DLD1 (cell line): ENCODE measurements around the gene PRR36.
"Not testable (repeated sequence)": the region's sequence is repeated elsewhere in the genome, so short reads cannot be mapped to it uniquely, and the experiment has no call there.

Experiments
- in situ Hi-C: cut with HindIII; loops from 2 replicates; pipeline ENCODE4 v1.10.0; 2017; ENCODE audit warnings: low sequenced_read_pairs

The PRR36 gene

DNA sequence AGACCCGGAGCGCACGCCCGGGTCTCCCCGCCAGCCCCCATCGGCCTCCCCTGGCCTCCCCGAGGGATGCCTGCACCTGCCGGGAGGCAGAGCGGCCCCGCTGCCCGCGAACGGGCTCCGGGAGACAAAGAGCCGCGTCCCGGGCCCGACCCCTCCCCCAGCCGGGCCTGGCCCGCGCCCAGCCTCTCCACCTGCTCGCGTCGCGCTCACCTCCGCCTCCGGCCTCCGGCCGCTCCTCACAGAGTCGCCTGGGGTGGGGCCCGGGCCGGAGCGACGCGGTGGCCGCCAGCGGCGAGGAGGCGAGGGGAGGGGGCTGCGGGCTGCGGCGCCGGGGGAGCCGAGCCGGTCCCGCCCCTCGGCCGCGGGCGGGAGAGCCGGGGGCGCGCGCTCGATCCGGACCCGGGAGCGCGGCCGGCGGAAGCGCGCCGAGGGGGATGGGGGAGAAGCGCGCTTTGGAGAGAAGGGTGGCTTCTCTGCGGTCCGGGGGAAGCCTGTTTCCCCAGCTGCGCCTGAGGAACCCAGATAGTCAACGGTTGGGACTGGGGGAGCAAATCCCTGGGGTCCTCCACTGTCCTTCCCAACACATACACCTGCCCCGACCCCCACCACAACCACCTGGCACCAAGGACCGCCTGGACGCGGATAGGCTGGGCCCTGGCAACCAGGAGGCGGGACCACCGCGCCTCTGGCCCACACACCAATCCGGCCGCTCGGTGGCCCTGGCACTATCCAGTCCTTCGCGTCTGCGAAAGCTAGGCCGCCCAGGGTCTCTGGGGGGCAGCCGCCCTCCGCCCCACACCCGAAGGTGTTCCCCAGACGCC is at the start of gene PRR36:
TSS of gene PRR36 (minus strand) at position 315 of the 821 bp plus-strand sequence. CDS start 701 bp downstream, outside the sequence.
- in situ Hi-C loops, result loop anchor here (25.0 kb wide), 1 partner anchor 162 kb away; the partner anchor contains the start of gene FCER2

DNA sequence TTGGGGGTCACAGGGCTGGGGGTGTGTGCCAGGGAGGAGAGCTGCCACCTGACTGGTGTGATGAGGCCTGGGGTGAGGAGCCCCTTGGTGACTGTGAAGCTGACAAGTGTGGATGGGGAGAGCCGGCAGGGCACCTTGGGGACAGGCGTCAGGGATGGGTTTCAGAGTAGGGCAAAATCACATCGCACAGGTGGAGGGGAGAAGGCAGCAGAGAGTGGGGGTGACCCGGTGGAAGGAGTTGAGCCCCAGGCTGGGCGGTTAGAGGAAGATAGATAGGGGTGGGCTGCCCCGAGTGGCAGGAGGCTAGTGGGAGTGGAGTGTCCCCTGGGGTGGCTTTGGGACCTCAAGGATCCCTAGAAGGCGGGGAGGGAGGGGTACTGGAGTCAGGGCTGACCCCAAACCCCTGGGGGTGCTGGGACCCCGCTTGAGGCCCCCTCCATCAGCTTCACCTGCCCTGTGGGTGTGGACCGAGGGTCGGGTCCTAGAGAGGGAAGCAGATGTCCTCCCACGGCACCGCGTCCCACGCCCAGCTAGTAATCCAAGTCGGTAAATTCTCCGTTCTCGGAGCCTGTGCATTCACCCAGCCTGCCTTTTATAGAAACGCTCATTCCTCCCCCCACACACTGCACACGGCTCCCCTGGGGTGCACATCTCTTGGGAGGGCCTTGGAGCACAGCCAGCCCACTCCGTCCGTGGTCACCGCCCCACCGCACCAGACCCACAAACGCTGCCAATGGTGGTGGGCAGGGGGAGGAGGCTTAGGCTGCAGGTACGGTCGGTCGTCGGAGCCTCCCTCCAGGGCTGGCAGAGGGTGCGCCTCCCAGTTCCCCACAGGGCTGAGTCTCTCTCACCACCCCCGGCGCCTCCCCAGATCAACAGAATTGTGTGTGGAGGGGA is 49.4 kb upstream of the PRR36 start:
- in situ Hi-C loops, result no loop called here

DNA sequence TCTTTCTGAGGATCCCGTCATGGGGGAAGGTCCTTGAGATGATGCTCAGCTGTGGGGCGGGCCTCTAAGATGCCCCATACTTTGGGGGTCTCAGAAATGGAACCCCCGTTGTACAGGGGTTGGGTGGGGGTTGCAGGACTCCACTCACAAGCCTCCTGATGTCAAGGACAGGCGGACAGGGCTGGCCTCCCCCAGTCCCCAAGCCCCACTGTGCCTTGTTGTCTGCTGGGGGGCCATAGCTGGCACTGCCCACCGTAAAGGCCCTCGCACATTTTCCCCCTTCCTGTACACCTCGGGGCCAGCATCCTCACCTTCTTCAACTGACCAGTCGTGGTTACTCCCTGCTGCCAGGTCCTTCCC is 48.6 kb upstream of the PRR36 start:
- in situ Hi-C loops, result no loop called here

DNA sequence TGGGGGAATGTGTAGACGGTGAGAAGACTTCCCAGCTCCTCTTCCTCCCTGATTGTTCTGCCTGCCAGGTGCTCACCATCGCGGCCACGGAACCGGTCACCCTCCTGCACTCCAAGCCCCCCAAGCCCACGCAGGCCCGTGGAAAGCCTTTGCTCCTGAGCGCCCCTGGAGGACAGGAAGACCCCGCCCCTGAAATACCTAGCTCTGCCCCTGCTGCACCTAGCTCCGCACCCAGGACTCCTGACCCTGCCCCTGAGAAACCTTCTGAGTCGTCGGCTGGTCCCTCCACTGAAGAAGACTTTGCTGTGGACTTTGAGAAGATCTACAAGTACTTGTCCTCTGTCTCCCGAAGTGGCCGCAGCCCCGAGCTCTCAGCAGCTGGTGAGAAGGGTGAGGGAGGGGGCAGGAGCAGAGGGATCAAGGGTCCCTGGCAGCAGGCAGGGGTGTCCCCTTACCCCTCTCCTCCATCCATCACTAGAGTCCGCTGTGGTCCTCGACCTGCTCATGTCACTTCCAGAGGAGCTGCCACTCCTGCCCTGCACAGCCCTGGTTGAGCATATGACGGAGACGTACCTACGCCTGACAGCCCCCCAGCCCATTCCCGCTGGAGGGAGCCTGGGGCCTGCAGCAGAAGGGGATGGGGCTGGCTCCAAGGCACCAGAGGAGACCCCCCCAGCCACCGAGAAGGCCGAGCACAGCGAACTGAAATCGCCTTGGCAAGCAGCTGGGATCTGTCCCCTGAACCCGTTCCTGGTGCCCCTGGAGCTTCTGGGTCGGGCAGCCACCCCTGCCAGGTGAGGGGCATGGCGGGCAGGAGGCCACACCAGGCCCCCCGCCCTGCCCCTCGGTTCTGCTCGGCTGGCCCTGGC is 48.0 kb upstream of the PRR36 start:
- in situ Hi-C loops, result no loop called here

DNA sequence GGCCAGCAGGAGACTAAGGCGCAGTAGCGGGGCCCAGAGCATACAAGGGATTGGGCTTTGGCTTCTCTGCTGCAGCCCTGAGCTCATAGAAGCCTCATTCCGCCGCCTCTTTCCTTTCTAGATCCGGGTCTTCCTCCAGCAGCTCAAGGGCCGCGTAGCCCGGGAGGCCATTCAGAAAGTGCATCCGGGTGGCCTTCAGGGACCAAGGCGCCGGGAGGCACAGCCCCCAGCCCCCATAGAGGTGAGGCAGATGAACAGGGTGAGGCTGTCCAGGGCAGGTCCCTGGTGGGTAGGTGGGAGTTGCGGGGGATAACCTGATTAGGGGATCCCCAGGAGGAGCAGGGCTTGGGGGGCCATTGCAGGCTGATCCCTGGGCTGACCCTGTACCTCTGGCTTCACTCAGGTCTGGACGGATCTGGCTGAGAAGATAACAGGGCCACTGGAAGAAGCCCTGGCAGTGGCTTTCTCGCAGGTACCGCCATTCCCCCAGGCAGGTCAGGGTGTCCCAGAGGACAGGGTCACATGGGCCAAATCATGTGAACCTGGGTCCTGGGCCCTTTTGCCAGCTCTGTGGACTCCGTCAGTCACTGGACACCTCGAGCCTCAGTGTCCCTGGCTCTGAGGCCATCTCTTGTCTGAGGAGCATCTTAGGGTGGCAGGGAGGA is 47.2 kb upstream of the PRR36 start:
- in situ Hi-C loops, result no loop called here

DNA sequence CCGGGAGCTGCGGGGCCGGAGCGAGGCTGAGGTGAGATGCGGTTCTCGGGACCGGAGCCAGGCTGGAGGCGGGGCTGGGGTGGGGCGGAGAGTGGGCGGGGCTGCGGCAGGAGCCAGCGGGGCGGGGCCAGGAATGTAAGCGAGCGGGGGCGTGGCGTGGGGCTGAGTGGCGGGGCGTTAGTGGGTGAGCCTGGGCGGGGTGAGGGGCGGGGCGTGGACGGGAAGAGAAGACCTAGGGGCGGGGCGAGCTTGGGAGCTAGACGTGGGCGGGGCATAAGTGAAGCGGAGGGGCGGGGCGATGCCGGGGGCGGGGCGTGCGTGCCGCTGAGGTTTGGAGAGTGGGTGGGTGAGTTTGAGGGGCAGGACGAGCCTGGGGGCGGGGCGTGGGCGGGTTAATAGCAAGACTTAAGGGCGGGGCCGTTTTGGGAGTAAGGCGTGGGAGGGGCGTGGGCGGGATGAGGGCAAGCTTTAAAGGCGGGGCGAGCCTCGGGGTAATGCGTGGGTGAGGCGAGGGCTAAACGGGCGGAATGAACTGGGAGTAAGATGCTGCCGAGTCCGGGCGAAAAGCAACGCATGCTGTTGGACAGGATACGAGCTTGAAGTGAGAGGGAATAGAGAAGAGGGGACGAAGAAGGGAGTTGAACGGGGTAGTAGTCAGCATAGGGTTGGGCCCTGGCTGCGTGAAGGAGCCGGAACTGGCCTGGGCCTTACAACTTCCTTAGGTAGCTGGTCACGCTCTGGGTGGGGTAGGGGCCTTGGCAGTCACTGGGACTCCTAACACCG is 46.5 kb upstream of the PRR36 start:
- in situ Hi-C loops, result no loop called here

DNA sequence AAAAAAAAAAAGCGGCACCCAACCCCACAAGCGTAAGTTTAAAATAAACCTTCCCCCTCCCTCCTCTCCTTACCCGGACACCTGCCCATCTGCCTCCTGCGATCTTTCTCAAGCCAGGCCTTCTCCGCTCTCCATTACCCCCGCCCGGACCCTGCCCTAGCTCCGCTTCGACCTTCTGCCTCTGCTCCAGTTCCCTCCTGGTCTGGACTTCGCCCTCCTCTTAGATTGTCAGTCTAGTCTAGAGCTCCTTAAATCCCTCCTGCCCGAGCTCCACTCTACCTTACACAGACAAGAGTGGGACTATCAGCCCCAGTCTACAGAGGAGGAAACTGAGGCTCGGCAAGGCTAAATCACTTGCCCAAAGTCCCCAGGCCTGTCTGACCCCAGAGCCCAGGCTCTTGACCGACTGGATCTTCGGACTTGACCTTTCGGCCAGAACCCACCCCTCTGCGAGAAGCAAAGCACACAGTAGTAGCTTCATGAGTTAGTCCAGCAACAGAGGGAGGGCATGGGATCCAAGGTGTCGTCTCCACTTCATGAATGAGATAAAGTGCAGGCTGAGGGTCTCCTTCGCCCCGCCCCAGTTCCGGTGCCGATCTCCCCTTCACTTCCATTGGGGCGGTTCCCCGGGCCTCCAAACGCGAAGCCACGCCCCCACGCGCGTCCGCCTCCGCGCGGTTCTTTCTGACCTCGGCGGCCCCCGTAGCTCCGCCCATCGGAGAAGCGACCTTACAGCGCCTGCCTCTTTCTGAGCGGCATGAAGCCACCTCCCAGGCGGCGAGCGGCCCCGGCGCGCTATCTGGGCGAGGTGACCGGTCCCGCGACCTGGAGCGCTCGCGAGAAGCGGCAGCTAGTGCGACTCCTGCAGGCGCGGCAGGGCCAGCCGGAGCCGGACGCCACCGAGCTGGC is 45.7 kb upstream of the PRR36 start, which contains the start of gene SNAPC2:
TSS of gene SNAPC2 (plus strand) at position 729 of the 909 bp plus-strand sequence. CDS start at position 758, 29 bp downstream.
- in situ Hi-C loops, result no loop called here

DNA sequence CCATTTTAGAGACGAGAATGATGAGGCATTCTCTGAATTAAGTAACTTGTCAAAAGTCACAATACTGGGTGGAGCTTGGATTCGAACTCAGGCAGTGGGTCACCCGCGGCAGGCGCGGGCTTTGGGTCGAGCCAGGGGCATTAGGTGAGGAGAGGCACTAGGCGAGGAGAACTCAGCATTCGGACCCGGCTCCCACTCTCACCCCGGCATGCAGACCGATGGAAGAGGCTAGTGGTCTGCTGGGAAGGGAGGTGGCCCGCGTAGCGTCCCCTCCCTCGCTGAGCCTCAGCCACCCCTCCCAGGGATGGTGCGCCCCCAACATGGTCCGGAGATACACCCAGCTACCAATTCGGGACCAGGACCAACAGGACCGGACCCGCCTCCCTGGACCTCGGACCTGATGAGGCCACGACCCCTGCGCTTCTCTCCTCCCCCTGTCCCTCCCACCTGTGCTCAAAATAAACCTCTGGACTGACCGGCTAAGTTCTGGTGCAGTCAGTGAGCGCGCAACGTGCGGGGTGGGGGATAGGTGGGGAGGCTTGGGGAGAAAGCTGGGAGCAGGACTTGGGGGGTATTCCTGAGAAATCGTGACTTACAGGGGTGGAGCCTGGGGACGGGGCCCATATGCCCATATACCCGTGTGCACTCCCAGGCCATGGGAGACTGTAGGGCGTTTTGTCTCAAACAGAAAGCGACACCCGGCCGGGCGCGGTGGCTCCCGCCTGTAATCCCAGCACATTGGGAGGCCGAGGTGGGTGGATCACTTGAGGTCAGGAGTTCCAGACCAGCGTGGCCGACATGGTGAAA is 44.6 kb upstream of the PRR36 start:
- in situ Hi-C loops, result no loop called here

DNA sequence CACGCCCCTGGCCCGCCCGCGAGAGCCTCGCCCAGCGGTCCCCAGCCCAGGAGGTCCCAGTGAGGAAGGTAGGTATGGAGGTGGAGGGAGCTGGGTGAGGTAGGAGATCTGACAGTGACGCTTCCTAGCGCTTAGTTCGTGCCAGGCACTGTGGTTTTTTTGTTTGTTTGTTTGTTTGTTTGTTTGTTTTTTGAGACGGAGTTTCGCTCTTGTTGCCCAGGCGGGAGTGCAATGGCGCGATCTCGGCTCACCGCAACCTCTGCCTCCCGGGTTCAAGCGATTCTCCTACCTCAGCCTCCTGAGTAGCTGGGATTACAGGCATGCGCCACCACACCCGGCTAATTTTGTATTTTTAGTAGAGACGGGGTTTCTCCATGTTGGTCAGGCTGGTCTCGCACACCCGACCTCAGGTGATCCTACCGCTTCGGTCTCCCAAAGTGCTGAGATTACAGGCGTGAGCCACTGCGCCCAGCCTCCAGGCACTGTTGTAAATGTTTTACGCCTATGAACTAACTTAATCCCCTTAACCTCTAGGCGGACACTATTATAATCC is 43.9 kb upstream of the PRR36 start:
- in situ Hi-C loops, result not testable (repeated sequence)

DNA sequence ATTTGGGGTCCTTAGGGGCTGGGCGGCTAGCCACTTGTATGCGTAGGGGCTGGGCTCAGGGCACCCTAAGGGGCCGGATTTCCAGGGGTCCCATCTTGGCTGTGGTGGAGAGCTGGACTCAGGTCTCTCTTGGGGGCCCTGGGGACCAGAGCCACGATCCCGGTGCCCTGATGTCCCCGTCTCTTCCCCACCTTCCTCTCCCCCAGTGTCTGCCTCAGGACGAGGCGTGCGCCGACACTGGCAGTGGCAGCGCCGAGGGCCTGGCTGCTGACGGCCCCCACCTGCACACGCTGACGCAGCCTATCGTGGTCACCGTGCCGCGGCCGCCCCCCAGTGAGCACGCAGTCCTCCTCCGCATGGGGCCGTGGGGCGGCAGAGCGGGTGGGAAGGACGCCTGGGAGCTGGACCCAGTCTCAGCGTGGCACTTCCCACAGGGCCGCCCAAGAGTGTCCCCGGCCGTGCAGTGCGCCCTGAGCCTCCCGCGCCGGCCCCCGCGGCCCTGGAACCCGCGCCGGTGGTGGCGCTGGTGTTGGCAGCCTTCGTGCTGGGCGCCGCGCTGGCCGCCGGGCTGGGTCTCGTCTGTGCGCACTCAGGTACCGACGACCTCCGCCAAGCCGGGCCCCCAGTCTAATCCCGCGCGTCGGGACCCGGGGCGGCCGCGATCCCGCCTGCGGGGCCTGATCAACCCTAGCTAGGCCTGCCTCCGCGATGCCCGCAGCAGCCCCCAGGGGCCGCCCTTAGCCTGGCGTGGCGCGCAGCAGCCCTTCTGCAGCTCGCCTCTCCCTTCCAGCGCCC is 43.3 kb upstream of the PRR36 start:
- in situ Hi-C loops, result no loop called here

DNA sequence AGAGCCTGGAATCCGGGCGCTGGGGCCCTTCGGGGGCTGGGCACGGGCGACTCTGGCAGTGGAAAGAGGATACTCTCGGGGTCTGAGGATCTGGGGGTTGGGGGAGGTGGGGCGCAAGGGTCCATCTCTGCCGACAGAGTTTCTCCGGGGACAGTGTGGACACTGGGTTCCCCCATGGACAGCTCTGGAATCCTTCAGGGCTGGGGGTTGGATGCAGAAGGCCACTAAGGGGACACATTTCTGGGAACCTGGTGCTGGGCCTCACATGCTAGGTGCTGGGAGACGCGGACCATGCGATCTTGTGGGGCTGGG is 42.7 kb upstream of the PRR36 start:
- in situ Hi-C loops, result no loop called here

DNA sequence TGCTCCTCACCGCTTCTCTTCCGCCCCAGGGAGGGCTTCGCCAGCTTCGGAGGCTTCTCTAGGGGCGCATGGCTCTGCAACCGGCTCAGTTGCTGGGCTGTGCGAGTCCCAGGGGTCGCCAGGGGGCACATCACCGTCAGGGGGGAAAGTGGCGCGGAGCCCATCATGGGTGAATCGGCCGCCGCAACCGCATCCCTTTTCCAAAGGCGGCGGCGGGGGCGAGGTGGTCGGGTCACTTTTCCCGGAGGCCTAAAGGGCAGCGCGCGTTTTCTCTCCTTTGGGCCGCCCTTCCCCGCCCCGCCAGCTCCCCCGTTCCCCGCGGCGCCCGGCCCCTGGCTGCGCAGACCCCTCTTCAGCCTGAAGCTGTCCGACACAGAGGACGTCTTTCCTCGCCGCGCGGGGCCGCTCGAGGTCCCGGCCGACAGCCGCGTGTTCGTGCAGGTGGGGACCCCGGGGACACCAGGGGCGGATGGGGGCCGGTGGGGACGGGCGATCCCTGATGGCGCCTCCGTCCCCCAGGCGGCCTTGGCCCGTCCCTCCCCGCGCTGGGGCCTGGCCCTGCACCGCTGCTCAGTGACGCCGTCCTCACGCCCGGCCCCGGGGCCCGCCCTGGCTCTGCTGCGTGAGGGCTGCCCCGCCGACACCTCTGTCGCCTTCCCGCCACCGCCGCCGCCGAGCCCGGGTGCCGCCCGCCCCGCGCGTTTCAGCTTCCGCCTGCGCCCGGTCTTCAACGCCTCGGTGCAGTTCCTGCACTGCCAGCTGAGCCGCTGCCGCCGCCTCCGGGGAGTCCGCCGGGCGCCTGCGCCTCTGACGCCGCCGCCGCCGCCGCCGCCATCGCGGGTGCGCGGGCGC is 42.1 kb upstream of the PRR36 start:
- in situ Hi-C loops, result no loop called here

DNA sequence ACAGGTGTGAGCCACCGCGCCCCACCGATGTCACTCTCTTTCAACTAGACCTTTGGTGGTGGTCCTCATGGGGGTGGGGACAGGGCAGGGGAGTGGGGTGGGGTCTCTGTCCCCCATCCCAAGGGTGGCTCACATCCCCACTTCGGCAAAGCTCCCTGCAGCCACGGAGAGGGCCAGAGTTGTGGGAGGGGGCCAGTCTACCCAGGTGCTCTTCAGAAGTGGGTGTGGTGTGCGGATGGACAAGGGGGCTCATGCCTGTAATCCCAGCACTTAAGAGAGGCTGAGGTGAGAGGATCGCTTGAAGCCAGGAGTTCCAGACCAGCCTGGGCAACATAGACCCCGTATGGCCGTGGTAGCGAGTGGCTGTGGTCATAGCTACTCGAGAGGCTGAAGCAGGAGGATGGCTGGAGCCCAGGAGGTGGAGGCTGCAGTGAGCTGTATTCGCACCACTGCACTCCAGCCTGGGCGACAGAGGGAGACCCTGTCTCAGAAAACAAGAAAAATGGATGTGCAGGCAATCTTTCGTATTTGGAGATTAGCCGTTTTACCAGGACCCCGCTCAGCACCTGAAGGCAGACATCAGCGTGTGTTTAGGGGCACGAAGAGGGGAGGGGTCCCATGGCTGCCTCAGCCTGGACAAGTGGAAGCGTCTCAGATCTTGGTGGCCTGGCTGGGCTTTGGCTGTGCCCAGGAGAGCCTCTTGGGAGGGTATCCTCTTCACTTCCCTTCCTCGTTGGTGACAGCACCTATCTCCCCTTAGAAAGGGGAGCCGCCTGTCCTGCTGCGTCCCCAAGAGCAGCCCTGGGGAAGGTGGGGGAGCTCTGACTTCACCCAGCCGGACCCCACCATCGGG is 41.3 kb upstream of the PRR36 start:
- in situ Hi-C loops, result no loop called here

DNA sequence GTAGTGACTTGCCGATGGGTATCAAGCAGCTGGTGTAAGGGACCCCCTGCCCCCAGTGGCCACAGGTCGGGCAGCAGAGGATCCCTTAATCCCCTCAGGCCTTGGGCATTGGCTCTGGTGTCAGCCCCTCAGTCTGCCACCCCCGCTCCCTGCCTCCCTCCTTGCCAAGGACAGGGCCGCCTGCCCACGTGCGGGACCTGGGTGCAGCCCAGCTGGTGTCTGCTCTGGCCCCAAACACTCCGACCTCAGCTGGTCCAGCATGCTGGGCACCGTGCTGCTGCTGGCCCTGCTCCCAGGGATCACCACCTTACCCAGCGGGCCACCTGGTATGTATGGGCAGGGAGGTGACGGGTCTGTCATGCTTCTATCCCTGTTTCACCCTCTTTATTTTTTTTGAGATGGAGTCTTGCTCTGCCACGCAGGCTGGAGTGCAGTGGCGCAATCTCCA is 40.4 kb upstream of the PRR36 start, which contains the start of gene TGFBR3L:
TSS of gene TGFBR3L (plus strand) at position 233 of the 448 bp plus-strand sequence.
- in situ Hi-C loops, result no loop called here

DNA sequence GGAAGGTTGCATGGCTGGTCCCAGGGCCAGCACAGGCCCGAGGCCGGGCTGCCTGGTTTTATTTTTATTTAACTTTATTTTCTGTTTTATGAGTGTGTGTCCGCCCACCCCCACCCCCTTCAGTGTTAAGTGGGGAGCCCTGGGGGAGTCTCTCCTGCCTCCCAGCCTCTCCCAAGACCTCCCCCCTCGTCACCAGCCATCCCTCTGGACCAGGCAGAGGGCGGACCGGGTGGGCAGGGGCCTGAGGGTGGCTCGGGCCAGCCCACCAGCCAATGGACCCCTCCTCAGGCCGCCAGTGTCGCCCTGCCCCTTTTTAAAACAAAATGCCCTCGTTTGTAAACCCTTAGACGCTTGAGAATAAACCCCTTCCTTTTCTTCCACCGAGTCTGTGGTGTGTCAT is 39.9 kb upstream of the PRR36 start:
- in situ Hi-C loops, result no loop called here
